ENCODE results near the gene SLC9A9.

SLC9A9 gene

DNA sequence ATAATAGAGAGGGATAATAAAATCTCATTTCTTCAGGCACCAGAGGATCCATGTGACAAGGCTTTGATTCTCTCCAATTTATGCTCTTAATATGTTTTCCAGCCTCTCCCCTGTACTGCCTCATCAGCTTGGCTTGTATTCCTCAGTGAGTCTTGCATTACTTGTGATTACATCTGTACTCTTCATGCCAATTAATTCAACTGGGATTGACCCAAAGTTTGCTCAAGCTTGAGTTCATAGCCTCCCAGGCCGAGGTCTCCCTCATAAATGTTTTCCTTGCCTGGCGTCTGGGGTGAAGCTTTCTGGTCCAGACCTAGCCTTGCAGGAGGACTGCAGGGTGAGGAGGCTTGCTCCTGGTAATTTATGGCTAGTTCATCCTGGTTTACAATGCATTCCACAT, 581.8 kb downstream of the SLC9A9 start:
- no peak for DNase-seq

- no peak for DNase-seq
These were observed 582.7 kb downstream of the SLC9A9 start for GRCh38 chr3:143265501-143266070.

- DNase-seq = no peak
These were observed 584.3 kb downstream of the SLC9A9 start for GRCh38 chr3:143263852-143264513.

DNA sequence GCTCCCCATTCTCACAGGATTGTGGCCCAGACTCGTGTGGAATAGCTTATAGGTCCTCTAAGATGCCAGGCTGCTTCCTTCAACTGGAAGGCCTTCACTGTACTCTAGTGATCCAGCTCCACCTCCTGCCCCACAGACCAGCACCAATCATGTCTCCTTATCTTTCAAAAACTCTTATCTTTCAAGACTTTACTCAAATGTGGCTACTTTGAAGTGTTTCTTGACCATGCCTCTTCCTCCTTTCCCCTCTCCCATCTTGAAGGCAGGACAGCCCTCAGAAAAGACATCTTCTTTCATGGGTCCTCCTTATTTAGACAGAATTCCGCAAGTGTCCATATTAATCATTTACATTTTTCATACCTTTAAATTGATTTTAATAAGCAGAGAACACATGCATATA, 586.4 kb downstream of the SLC9A9 start:
- no peak for DNase-seq

DNA sequence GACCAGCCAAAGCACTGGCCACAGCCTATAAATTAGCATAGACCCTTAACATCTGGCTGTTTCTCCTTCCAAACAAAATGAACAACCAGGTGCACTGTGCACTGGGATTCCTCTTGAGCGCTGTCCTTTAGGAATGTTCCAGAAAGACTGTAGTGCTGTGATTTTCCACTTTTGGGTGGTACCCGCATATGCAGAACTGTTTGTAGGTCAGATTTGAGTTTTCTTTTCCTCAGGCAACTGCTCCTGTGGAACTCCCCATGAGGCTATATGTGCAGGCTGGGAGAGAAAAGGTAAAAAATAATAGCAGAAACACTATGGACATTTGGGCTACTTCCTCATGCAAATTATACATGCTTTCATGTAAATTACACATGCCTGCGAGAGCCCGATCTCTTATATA, 589.6 kb downstream of the SLC9A9 start:
- DNase-seq = no peak

GRCh38 chr3:143256416-143256815, 591.9 kb downstream of the SLC9A9 start:
- DNase-seq = no peak

- no peak for DNase-seq
These were observed 592.5 kb downstream of the SLC9A9 start for GRCh38 chr3:143255739-143256138.

DNA sequence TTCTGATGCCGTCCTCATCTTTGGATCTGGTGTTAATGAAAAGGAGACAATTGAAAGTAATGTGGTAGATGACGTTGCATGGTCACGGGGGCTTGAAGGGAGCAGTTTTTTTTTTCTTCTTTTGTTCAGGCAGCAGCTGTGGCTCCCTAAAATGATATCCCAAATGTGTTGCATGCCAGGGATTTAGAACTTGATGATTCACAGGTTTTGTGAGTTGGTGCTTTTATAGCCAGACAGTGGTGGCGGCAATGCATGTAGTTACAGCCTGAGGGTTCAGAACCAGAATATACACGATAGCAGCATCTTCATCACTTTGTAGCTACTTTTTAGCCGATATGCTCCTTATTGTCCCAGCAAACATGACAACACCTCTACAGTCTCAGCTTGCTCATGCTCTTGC, 595.3 kb downstream of the SLC9A9 start:
- DNase-seq = no peak

DNA sequence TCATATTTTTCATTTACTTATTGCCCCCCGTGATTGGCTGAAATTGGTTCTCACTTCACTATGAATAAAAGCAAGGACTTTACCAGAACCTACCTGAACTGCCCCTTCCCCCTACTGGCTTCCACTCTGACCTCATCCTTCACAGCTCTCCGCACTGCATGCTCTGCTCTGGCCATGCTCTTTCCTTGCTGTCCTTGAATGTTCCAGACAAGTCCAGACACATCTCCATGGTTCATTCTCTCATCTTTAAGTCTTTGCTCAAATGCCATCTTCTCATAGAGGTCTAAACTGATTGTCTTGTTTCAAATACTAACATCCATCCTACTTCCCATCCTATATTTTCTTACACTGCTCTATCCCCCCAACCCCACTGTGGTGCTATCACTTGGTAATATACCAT, 599.3 kb downstream of the SLC9A9 start:
- DNase-seq = no peak

- DNase-seq = no peak
These were observed 601.2 kb downstream of the SLC9A9 start for GRCh38 chr3:143247073-143247472.

DNA sequence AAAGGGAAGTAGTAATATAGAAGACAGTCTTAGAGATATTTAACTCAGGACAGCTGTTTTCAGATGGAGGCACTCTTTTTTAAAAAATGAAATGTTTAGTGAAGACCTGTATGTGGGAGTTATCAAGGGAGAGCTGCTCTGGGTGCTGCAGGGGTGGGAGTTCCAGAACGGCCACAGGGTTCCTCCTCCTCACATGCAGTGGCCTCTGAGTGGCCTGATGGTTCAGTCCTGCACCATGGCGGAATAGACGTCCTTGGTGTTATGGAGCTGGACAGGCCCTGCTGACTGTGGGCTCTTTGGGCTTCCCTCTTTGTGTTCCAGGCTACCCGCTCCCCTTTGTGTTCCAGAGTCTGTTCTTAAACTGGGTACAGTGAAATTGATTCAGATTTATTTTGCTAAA, 602.6 kb downstream of the SLC9A9 start:
- no peak for DNase-seq

DNA sequence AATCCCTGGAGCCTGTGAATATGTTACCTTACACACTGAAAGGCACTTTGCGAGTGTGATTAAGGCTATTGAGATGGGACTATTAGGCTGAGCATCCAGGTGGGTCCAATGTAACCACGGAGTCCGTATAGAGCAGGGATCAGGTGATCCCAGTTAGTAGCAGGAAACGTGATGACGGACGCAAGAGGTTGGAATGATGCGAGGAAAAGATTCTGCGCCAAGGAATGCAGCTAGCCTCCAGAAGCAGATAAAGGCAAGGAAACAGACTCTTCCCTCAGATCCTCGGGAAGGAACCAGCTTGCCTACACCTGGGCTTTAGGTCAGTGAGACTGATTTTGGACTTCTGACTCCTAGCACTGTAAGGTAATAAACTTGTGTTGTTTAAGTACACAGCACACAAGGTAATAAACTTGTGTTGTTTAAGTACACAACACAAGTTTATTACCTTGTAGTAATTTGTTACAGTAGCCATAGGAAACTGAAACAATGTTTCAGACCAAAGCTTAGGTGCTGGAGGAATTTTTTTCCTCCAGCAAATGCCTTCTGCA, 603.7 kb downstream of the SLC9A9 start:
- DNase-seq = no peak

DNA sequence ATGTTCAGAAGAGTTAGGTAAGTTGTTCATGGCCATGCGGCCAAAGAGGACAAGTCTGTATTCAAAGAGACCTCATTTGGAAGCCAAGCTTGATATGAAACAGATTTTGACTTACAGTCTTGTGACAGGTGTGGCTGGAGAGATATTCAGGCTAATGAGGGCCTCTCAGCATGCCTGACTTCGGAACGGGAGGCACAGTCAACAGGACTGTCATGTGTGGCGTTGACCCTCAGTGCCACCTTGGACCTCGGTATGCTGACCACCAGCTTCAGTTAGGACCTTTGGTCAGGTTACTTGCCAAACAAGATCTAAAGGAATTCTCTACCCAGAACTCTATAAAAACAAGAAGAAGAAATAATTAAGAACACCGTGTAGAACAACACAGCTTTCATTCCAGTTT, 604.6 kb downstream of the SLC9A9 start:
- DNase-seq = no peak

- DNase-seq = no peak
These were observed 605.6 kb downstream of the SLC9A9 start for GRCh38 chr3:143242691-143243090.

GRCh38 chr3:143242101-143242500, 606.2 kb downstream of the SLC9A9 start:
- DNase-seq = no peak

DNA sequence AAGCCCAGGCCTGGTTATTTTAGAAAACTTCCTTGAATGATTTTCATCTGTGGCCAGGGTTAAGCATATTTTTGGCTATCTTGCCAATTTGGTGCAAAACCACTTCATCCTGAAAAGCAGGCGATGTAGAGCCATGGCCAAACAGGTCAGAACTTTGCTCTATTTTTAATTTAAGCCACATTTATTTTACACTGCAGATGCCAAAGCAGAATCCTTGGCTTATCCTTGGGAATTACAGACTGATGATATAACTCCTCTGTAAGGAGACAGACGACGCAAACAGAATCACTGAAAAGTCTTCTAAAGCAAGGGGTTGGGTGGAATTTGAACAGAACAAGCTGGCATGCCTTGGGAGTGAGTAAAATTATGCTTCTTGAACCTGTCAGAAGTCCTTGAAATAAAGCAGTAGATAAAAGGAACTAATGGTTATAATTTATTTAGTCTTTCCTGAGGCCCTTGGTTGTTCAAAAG, 606.8 kb downstream of the SLC9A9 start:
- DNase-seq = no peak

DNA sequence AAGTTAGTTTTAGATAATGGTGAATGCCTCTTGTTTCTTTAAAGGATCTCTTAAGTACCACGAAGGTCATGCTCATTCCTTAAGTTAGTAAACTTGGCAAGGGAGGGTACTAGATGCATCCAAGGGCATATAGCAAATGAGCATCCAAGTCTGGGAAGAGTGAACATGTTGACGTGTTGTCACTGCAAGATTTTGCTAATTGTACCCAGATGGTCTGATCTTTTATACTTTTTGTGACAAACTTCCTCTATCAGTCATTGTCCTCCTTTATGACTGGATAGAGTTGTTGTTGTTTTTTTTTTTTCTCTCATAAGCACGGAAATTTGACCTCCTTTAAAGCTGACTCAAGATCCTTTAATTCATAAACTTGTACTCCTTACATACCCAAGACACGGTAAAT, 607.4 kb downstream of the SLC9A9 start:
- DNase-seq = no peak

- no peak for DNase-seq
These were observed 609.2 kb downstream of the SLC9A9 start for GRCh38 chr3:143239031-143239430.

- no peak for DNase-seq
These were observed 611.1 kb downstream of the SLC9A9 start for GRCh38 chr3:143237077-143237627.

- no peak for DNase-seq
These were observed 611.9 kb downstream of the SLC9A9 start for GRCh38 chr3:143236226-143236964.

- DNase-seq = no peak
These were observed 612.6 kb downstream of the SLC9A9 start for GRCh38 chr3:143235614-143236204.

GRCh38 chr3:143234526-143234925, 613.7 kb downstream of the SLC9A9 start:
- no peak for DNase-seq

DNA sequence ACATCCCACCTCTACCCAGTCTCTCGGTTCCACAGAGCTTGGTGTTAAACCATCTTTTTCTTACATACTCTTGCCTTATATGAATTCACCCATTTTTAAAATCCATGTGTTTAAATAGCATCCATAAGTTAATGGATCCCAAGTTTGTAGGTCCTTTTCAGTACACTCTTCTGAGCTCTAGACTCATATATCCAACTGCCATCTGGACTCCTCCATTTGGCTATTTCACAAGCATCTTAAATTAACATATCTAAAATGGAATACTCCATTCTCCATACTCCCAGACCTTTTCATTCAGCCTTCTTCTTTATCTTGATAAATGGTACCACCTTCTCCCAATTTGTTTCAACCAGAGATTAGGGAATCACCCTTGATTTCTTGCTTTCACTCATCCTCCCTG, 615.3 kb downstream of the SLC9A9 start:
- DNase-seq = no peak

Data from activated effector memory CD4-positive, alpha-beta T cell treated with Interleukin-2 at 50 U/mL for 16 hours (primary cell).